Measurements from ENCODE around the gene RTN4IP1.
"Not testable (repeated sequence)": the region's sequence is repeated elsewhere in the genome, so short reads cannot be mapped to it uniquely, and the experiment has no call there.

GRCh38 chr6:106548926-106549455 lies 80.3 kb downstream of the RTN4IP1 start:
- TF ChIP-seq POLR2AphosphoS5, POLR2A, SPI1, TAF1 (IDR thresholded peaks at IDR 0.05; ENCODE audit: low read depth, low read length): not testable (repeated sequence)

Measured in GM12891 (cell line).